Measurements from ENCODE around the gene LEMD3. TPM values are rescaled to one million over a fixed set of nuclear protein-coding genes. Genes with fewer than 3 reads are reported as not detected.
A peak's percentile ranks its signal among the peaks of the same experiment; 100 is the strongest.

LEMD3 gene
- polyA plus RNA-seq, 2 of the 4 experiments (the other 2 are of a cell fraction) = 12.3 to 17.8 TPM

DNA sequence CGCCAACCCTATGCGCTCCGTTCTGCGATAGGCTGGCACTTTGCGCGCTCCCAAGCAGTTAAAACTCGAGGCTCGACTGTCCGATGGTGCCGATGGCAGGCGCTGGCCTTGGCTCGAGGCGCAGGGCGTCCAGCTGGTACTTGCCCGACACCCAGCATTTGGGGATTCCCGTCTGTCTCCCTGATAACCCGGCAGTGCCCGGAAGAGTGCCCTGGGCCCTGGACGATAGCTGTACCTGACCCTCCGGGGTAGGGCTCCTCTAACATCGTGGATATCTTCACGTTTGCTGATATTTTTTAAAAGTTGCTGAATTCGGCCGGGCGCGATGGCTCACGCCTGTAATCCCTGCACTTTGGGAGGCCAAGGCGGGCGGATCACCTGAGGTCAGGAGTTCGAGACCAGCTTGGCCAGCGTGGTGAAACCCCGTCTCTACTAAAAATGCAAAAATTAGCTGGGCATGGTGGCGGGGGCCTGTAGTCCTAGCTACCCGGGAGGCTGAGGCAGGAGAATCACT is 47.4 kb upstream of the LEMD3 start:
- POLR2A ChIA-PET = no interaction called here

DNA sequence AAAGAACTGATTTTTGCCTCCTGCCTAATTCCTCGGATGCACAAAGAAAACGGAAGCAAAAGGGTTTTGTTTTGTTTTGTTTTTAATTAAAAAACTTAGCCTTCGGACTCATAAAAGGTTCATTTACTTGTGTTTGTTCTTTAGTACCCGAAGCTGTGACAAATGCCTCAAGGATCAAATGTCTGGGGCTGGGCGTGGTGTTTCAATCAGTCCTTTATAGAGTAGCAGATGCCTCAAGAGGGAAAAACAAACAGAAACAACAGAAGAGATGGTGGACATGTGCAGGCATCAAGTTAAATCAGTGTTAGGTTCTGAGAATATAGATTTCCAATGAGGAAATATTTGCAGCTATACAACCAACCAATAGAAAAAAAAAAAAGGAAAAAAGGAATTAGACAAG is 46.7 kb upstream of the LEMD3 start:
- TF ChIP-seq BHLHE40 (IDR thresholded peaks at IDR 0.05; ENCODE audit: low read depth, low read length) (no peak), POLR2A (IDR thresholded peaks at IDR 0.05; ENCODE audit: low read length) (no peak), RAD21 (conservative IDR thresholded peaks at IDR 0.05 in 1 of 2, IDR thresholded peaks at IDR 0.05 in 1 of 2) (no peak), HDAC2 (IDR thresholded peaks at IDR 0.05) (no peak), HOXB5 (CRISPR knock-in tag; IDR thresholded peaks at IDR 0.05) (no peak), CBX2 (IDR thresholded peaks at IDR 0.05; ENCODE audit: borderline replicate concordance, low read depth) (no peak), KDM1A (IDR thresholded peaks at IDR 0.05; ENCODE audit: low read depth) (no peak), ZSCAN20 (CRISPR knock-in tag; IDR thresholded peaks at IDR 0.05) (no peak), CHD2 (IDR thresholded peaks at IDR 0.05; ENCODE audit: low read length, partially characterized antibody) (no peak), BCL3 (IDR thresholded peaks at IDR 0.05) (no peak), EHMT2 (IDR thresholded peaks at IDR 0.05; ENCODE audit: low read depth) (no peak), CEBPB (IDR thresholded peaks at IDR 0.05) (no peak), HEYL (CRISPR knock-in tag; IDR thresholded peaks at IDR 0.05) (no peak), MYC (IDR thresholded peaks at IDR 0.05; ENCODE audit: borderline replicate concordance, low read length) (no peak), NR3C1 (IDR thresholded peaks at IDR 0.05) (no peak), REST (IDR thresholded peaks at IDR 0.05) (no peak)
- CTCF ChIA-PET = interaction anchor here (0.6 to 4.8 kb wide), 14 partner anchors 11 to 1562 kb away, joined by 3 to 34 read pairs (median 3); no protein-coding TSS in a partner anchor
- FAIRE-seq (no peak), ATAC-seq (no peak), DNase-seq (ENCODE audit: low read depth in 1 of 2, low spot score in 1 of 2) (no peak)
- POLR2A ChIA-PET = no interaction called here
- WGBS (ENCODE audit: missing lambda C conversion rate) = 53% methylated on average over 5 of the region's 5 CpGs
- Histone ChIP-seq H3K9me3 (no peaks in the 10 kb centered on the region), H3K4me1 (no peaks in the 10 kb centered on the region; the same call in 2 of the 3 replicates), H3K4me3 (no peak overlapping the region), H3K4me2 (no peak overlapping the region), H3K27ac (no peak overlapping the region)

More for the DNA sequence above, 47.4 kb upstream of the LEMD3 start:
- CTCF ChIA-PET = interaction anchor here (1.1 to 4.8 kb wide), 9 partner anchors 10 to 326 kb away, joined by 3 to 34 read pairs (median 7); no protein-coding TSS in a partner anchor
- WGBS (ENCODE audit: missing lambda C conversion rate) = 84% methylated on average over 34 of the region's 34 CpGs
- DNase-seq (ENCODE audit: low read depth in 1 of 2, low spot score in 1 of 2) (no peak), ATAC-seq (no peak), FAIRE-seq (no peak)
- Histone ChIP-seq H3K4me2 (peak overlapping the region; percentile 98; the same call in 2 of the 3 replicates), H3K9me3 (no peaks in the 10 kb centered on the region), H3K27ac (no peak overlapping the region), H3K4me1 (no peaks in the 10 kb centered on the region; the same call in 2 of the 3 replicates), H3K4me3 (no peak overlapping the region; the same call in 2 of the 3 replicates)
- TF ChIP-seq MAX (IDR thresholded peaks at IDR 0.05) (no peak), TP53 (CRISPR knock-in tag; IDR thresholded peaks at IDR 0.05) (no peak), RFX5 (IDR thresholded peaks at IDR 0.05) (no peak), SREBF2 (IDR thresholded peaks at IDR 0.05) (no peak), RARB (CRISPR knock-in tag; IDR thresholded peaks at IDR 0.05) (no peak), REST (IDR thresholded peaks at IDR 0.05) (no peak), FOXS1 (CRISPR knock-in tag; IDR thresholded peaks at IDR 0.05) (no peak), ESRRA (IDR thresholded peaks at IDR 0.05; ENCODE audit: borderline replicate concordance, low read length) (no peak), POLR2AphosphoS2 (conservative IDR thresholded peaks at IDR 0.05; ENCODE audit: low read length) (no peak), RCOR1 (IDR thresholded peaks at IDR 0.05; ENCODE audit: low read depth, low read length) (no peak), ZNF302 (CRISPR knock-in tag; IDR thresholded peaks at IDR 0.05) (no peak), CHD4 (IDR thresholded peaks at IDR 0.05; ENCODE audit: borderline replicate concordance) (no peak), ZFP36 (IDR thresholded peaks at IDR 0.05; ENCODE audit: borderline replicate concordance, partially characterized antibody) (no peak)
- TF ChIP-seq, protein P1, sequence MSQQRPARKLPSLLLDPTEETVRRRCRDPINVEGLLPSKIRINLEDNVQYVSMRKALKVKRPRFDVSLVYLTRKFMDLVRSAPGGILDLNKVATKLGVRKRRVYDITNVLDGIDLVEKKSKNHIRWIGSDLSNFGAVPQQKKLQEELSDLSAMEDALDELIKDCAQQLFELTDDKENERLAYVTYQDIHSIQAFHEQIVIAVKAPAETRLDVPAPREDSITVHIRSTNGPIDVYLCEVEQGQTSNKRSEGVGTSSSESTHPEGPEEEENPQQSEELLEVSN (IDR thresholded peaks at IDR 0.05; ENCODE audit: borderline replicate concordance, low read depth) = no peak

Data from A549 (cell line).